GM23338 (cell line): ENCODE data around the gene ISOC2. TPM values are rescaled to one million over a fixed set of nuclear protein-coding genes. Genes with fewer than 3 reads are reported as not detected.

Experiments used
- CREB1 ChIP-seq: fragments of 250-450 bp; sonication (Bioruptor Pico); IDR thresholded peaks from 2 replicates; pipeline ENCODE4 v1.5.0; 2020; ENCODE audit warnings: low read depth, mild to moderate bottlenecking, moderate library complexity
- EZH2 ChIP-seq: fragments of 200-600 bp; sonication (generic); IDR thresholded peaks from one replicate; pipeline ENCODE4 v1.8.0; 2017; ENCODE audit warnings: antibody characterized with exemption, mild to moderate bottlenecking, low read depth; ENCODE audit not compliant: unreplicated experiment
- EZH2phosphoT487 ChIP-seq: fragments of 200-600 bp; sonication (generic); IDR thresholded peaks from one replicate; pipeline ENCODE4 v1.8.1; 2018; ENCODE audit warnings: antibody characterized with exemption; ENCODE audit not compliant: unreplicated experiment
- POLR2AphosphoS5 ChIP-seq: IDR thresholded peaks from 2 replicates; pipeline ENCODE4 v1.6.1; 2016; ENCODE audit warnings: antibody characterized with exemption, low read depth
- STAT1 ChIP-seq: IDR thresholded peaks from one replicate; pipeline ENCODE4 v1.6.1; 2016; ENCODE audit warnings: antibody characterized with exemption; ENCODE audit not compliant: unreplicated experiment
- ZNF331 ChIP-seq: fragments of 250-450 bp; sonication (Bioruptor Pico); IDR thresholded peaks from 2 replicates; pipeline ENCODE4 v1.5.0; 2020; ENCODE audit warnings: low read depth, mild to moderate bottlenecking, moderate library complexity
- polyA plus RNA-seq: library from polyadenylated mRNA; unstranded; fragments of >200 nt; fragmentation: Nextera tagmentation; extraction: Ambion mirVana; gene quantifications from 2 replicates; pipeline ENCODE4 v1.2.1, GENCODE V29; 2016
- total RNA-seq: library from RNA; depleted of rRNA; stranded (reverse); fragments of >200 nt; shearing (Covaris generic); gene quantifications from 2 replicates; pipeline ENCODE4 v1.2.3, GENCODE V29; 2014
- TF ChIP-seq, protein P1 (sequence below): fragments of 250-450 bp; sonication (Bioruptor Pico); IDR thresholded peaks from 2 replicates; pipeline ENCODE4 v1.5.0; 2020; ENCODE audit warnings: mild to moderate bottlenecking, moderate library complexity
- TF ChIP-seq, protein P2 (sequence below): IDR thresholded peaks from 2 replicates; pipeline ENCODE4 v1.6.1; 2016; ENCODE audit warnings: antibody characterized with exemption
- TF ChIP-seq, protein P3 (sequence below), 2 experiments: fragments of 200-600 bp in 1 of 2; sonication (generic) in 1 of 2; conservative IDR thresholded peaks; 2 replicates each; pipeline versions ENCODE4 v1.5.1 to v1.6.1; 2016 to 2017; ENCODE audit warnings: antibody characterized with exemption in 2 of 2, low read depth in 2 of 2, mild to moderate bottlenecking in 2 of 2, moderate library complexity in 1 of 2

ISOC2 gene
- total and polyA plus RNA-seq, 2 experiments from 2014 or later = 62.6 to 85.2 TPM

- TF ChIP-seq, protein P1, sequence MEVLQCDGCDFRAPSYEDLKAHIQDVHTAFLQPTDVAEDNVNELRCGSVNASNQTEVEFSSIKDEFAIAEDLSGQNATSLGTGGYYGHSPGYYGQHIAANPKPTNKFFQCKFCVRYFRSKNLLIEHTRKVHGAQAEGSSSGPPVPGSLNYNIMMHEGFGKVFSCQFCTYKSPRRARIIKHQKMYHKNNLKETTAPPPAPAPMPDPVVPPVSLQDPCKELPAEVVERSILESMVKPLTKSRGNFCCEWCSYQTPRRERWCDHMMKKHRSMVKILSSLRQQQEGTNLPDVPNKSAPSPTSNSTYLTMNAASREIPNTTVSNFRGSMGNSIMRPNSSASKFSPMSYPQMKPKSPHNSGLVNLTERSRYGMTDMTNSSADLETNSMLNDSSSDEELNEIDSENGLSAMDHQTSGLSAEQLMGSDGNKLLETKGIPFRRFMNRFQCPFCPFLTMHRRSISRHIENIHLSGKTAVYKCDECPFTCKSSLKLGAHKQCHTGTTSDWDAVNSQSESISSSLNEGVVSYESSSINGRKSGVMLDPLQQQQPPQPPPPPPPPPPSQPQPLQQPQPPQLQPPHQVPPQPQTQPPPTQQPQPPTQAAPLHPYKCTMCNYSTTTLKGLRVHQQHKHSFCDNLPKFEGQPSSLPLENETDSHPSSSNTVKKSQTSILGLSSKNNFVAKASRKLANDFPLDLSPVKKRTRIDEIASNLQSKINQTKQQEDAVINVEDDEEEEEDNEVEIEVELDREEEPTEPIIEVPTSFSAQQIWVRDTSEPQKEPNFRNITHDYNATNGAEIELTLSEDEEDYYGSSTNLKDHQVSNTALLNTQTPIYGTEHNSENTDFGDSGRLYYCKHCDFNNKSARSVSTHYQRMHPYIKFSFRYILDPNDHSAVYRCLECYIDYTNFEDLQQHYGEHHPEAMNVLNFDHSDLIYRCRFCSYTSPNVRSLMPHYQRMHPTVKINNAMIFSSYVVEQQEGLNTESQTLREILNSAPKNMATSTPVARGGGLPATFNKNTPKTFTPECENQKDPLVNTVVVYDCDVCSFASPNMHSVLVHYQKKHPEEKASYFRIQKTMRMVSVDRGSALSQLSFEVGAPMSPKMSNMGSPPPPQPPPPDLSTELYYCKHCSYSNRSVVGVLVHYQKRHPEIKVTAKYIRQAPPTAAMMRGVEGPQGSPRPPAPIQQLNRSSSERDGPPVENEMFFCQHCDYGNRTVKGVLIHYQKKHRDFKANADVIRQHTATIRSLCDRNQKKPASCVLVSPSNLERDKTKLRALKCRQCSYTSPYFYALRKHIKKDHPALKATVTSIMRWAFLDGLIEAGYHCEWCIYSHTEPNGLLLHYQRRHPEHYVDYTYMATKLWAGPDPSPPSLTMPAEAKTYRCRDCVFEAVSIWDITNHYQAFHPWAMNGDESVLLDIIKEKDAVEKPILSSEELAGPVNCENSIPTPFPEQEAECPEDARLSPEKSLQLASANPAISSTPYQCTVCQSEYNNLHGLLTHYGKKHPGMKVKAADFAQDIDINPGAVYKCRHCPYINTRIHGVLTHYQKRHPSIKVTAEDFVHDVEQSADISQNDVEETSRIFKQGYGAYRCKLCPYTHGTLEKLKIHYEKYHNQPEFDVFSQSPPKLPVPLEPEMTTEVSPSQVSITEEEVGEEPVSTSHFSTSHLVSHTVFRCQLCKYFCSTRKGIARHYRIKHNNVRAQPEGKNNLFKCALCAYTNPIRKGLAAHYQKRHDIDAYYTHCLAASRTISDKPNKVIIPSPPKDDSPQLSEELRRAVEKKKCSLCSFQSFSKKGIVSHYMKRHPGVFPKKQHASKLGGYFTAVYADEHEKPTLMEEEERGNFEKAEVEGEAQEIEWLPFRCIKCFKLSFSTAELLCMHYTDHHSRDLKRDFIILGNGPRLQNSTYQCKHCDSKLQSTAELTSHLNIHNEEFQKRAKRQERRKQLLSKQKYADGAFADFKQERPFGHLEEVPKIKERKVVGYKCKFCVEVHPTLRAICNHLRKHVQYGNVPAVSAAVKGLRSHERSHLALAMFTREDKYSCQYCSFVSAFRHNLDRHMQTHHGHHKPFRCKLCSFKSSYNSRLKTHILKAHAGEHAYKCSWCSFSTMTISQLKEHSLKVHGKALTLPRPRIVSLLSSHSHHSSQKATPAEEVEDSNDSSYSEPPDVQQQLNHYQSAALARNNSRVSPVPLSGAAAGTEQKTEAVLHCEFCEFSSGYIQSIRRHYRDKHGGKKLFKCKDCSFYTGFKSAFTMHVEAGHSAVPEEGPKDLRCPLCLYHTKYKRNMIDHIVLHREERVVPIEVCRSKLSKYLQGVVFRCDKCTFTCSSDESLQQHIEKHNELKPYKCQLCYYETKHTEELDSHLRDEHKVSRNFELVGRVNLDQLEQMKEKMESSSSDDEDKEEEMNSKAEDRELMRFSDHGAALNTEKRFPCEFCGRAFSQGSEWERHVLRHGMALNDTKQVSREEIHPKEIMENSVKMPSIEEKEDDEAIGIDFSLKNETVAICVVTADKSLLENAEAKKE (CRISPR knock-in tag) = no peak
- no peak for TF ChIP-seq EZH2phosphoT487
- TF ChIP-seq, protein P2, sequence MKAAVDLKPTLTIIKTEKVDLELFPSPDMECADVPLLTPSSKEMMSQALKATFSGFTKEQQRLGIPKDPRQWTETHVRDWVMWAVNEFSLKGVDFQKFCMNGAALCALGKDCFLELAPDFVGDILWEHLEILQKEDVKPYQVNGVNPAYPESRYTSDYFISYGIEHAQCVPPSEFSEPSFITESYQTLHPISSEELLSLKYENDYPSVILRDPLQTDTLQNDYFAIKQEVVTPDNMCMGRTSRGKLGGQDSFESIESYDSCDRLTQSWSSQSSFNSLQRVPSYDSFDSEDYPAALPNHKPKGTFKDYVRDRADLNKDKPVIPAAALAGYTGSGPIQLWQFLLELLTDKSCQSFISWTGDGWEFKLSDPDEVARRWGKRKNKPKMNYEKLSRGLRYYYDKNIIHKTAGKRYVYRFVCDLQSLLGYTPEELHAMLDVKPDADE = no peak
- no peak for TF ChIP-seq EZH2
- no peak for TF ChIP-seq ZNF331 (CRISPR knock-in tag)
- no peak for TF ChIP-seq CREB1 (CRISPR knock-in tag)
- TF ChIP-seq STAT1 = no peak
- no peak for TF ChIP-seq POLR2AphosphoS5
- TF ChIP-seq, protein P3, sequence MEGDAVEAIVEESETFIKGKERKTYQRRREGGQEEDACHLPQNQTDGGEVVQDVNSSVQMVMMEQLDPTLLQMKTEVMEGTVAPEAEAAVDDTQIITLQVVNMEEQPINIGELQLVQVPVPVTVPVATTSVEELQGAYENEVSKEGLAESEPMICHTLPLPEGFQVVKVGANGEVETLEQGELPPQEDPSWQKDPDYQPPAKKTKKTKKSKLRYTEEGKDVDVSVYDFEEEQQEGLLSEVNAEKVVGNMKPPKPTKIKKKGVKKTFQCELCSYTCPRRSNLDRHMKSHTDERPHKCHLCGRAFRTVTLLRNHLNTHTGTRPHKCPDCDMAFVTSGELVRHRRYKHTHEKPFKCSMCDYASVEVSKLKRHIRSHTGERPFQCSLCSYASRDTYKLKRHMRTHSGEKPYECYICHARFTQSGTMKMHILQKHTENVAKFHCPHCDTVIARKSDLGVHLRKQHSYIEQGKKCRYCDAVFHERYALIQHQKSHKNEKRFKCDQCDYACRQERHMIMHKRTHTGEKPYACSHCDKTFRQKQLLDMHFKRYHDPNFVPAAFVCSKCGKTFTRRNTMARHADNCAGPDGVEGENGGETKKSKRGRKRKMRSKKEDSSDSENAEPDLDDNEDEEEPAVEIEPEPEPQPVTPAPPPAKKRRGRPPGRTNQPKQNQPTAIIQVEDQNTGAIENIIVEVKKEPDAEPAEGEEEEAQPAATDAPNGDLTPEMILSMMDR (conservative IDR thresholded peaks at IDR 0.05; ENCODE audit: low read depth in 2 of 2) = no peak
Measured at GRCh38 chr19:55436847-55437246, 24.6 kb downstream of the ISOC2 start (continued).
